Eye (tissue), 1 donor: ENCODE measurements around the gene PLCZ1.
"Not testable (repeated sequence)": the region's sequence is repeated elsewhere in the genome, so short reads cannot be mapped to it uniquely, and the experiment has no call there.

Source experiments
- DNase-seq: peaks from one replicate; pipeline ENCODE4 v3.0.0-alpha.2; 2015

Gene PLCZ1

GRCh38 chr12:18737819-18738218 is at the start of gene PLCZ1, which contains the start of gene CAPZA3:
Gene PLCZ1 (minus strand): TSS chr12:18738012. CDS start chr12:18737371, 641 bp downstream.
Gene CAPZA3 (plus strand): TSS chr12:18738119. CDS start chr12:18738269, 150 bp downstream.
- no peak for DNase-seq

- not testable (repeated sequence) for DNase-seq
Measured at GRCh38 chr12:18785465-18785864, 47.7 kb upstream of the PLCZ1 start.

- DNase-seq, result no peak
Measured at GRCh38 chr12:18782827-18783226, 45.0 kb upstream of the PLCZ1 start.

GRCh38 chr12:18766479-18766878 is 28.7 kb upstream of the PLCZ1 start:
- not testable (repeated sequence) for DNase-seq

- no peak for DNase-seq
Measured at GRCh38 chr12:18755341-18755740, 17.5 kb upstream of the PLCZ1 start.

GRCh38 chr12:18754124-18754707 is 16.4 kb upstream of the PLCZ1 start:
- DNase-seq, result no peak

- DNase-seq, result peak; percentile 33
Measured at GRCh38 chr12:18753481-18754123, 15.8 kb upstream of the PLCZ1 start.

GRCh38 chr12:18752947-18753346 is 15.1 kb upstream of the PLCZ1 start:
- DNase-seq, result peak; percentile 20

GRCh38 chr12:18752280-18752920 is 14.6 kb upstream of the PLCZ1 start:
- peak; percentile 49 for DNase-seq

- DNase-seq, result no peak
Measured at GRCh38 chr12:18751866-18752265, 14.1 kb upstream of the PLCZ1 start.

- DNase-seq, result no peak
Measured at GRCh38 chr12:18750085-18750484, 12.3 kb upstream of the PLCZ1 start.

GRCh38 chr12:18749386-18749957 is 11.7 kb upstream of the PLCZ1 start:
- no peak for DNase-seq

GRCh38 chr12:18747895-18748294 is 10.1 kb upstream of the PLCZ1 start:
- peak; percentile 15 for DNase-seq

- no peak for DNase-seq
Measured at GRCh38 chr12:18731156-18731555, 6.7 kb downstream of the PLCZ1 start.

GRCh38 chr12:18723752-18724151 is 14.1 kb downstream of the PLCZ1 start:
- DNase-seq, result no peak

GRCh38 chr12:18721452-18721851 is 16.4 kb downstream of the PLCZ1 start:
- DNase-seq, result no peak

GRCh38 chr12:18720690-18721089 is 17.1 kb downstream of the PLCZ1 start:
- DNase-seq, result no peak

- DNase-seq, result no peak
Measured at GRCh38 chr12:18719922-18720510, 17.8 kb downstream of the PLCZ1 start.

- DNase-seq, result no peak
Measured at GRCh38 chr12:18718462-18718861, 19.4 kb downstream of the PLCZ1 start.

GRCh38 chr12:18716236-18716635 is 21.6 kb downstream of the PLCZ1 start:
- DNase-seq, result no peak

GRCh38 chr12:18706798-18707197 is 31.0 kb downstream of the PLCZ1 start:
- no peak for DNase-seq

GRCh38 chr12:18703911-18704310 is 33.9 kb downstream of the PLCZ1 start:
- DNase-seq, result no peak

GRCh38 chr12:18703321-18703720 is 34.5 kb downstream of the PLCZ1 start:
- DNase-seq, result no peak
